Neural cell (in vitro differentiated cells): ENCODE data around the gene BCL2L2. TPM values are rescaled to one million over a fixed set of nuclear protein-coding genes. Genes with fewer than 3 reads are reported as not detected.

Experiments used
- H2AFZ ChIP-seq: fragments of 200-600, 300-800 bp; sonication (generic), shearing (Covaris generic); 2 replicates; pipeline ENCODE4 v1.6.0; 2014; ENCODE audit warnings: low read depth, mild to moderate bottlenecking, antibody characterized with exemption, low read length, moderate library complexity
- H3F3A ChIP-seq: fragments of 200-600 bp; shearing (Covaris generic); 2 replicates; pipeline ENCODE4 v1.6.1; 2016; ENCODE audit warnings: mild to moderate bottlenecking, moderate library complexity, mixed read lengths, antibody characterized with exemption, low read length; ENCODE audit not compliant: insufficient read depth, poor library complexity, severe bottlenecking
- H3K27ac ChIP-seq: fragments of 200-600, 300-800 bp; sonication (generic), shearing (Covaris generic); 2 replicates; pipeline ENCODE4 v1.5.1; 2014; ENCODE audit warnings: mild to moderate bottlenecking, low read length, moderate library complexity
- H3K27me3 ChIP-seq: fragments of 300-800, 200-600 bp; sonication (generic), shearing (Covaris generic); 2 replicates; pipeline ENCODE4 v1.6.0; 2014; ENCODE audit warnings: mild to moderate bottlenecking, low read depth, low read length, moderate library complexity; ENCODE audit not compliant: insufficient read depth
- H3K36me3 ChIP-seq: fragments of 300-800, 200-600 bp; sonication (generic), shearing (Covaris generic); 2 replicates; pipeline ENCODE4 v1.5.1; 2014; ENCODE audit warnings: mild to moderate bottlenecking, antibody characterized with exemption, low read length, moderate library complexity; ENCODE audit not compliant: insufficient read depth
- H3K4me2 ChIP-seq: fragments of 300-800, 200-600 bp; sonication (generic), shearing (Covaris generic); 2 replicates; pipeline ENCODE4 v1.6.0; 2014; ENCODE audit warnings: mild to moderate bottlenecking, low read length
- H3K4me3 ChIP-seq: fragments of 300-800, 200-600 bp; sonication (generic), shearing (Covaris generic); 2 replicates; pipeline ENCODE4 v1.5.1; 2014; ENCODE audit warnings: mild to moderate bottlenecking, low read length, moderate library complexity
- H3K79me2 ChIP-seq: fragments of 200-600 bp; shearing (Covaris generic); replicated peaks from 2 replicates; pipeline ENCODE4 v1.6.0; 2014; ENCODE audit warnings: mild to moderate bottlenecking, low read length, moderate library complexity; ENCODE audit not compliant: insufficient read depth
- H3K9ac ChIP-seq: fragments of 300-800, 200-600 bp; sonication (generic), shearing (Covaris generic); 2 replicates; pipeline ENCODE4 v1.6.1; 2016; ENCODE audit warnings: mild to moderate bottlenecking, low read length, mixed read lengths
- H3K9me2 ChIP-seq: fragments of 200-600 bp; shearing (Covaris generic); 2 replicates; pipeline ENCODE4 v1.6.1; 2016; ENCODE audit warnings: mild to moderate bottlenecking, low read length, mixed read lengths; ENCODE audit not compliant: insufficient read depth
- H3K9me3 ChIP-seq: fragments of 200-600, 300-800 bp; sonication (generic), shearing (Covaris generic); 2 replicates; pipeline ENCODE4 v1.6.1; 2016; ENCODE audit warnings: mild to moderate bottlenecking, mixed run types, low read length, moderate library complexity, mixed read lengths
- H4K20me1 ChIP-seq: fragments of 200-600 bp; shearing (Covaris generic); 2 replicates; pipeline ENCODE4 v1.6.1; 2016; ENCODE audit warnings: mild to moderate bottlenecking, mixed run types; ENCODE audit not compliant: insufficient read depth
- CTCF ChIP-seq: fragments of 450-650 bp; IDR thresholded peaks from 2 replicates; pipeline ENCODE4 v1.5.1; 2014; ENCODE audit warnings: antibody characterized with exemption, mild to moderate bottlenecking, moderate library complexity; ENCODE audit not compliant: poor library complexity, severe bottlenecking
- EP300 ChIP-seq: fragments of 450-650 bp; conservative IDR thresholded peaks from 2 replicates; pipeline ENCODE4 v1.6.1; 2014; ENCODE audit warnings: antibody characterized with exemption, mild to moderate bottlenecking, moderate library complexity; ENCODE audit not compliant: poor library complexity, severe bottlenecking
- EZH2 ChIP-seq: fragments of 200-600, 300-800 bp; shearing (Covaris generic), sonication (generic); IDR thresholded peaks from 2 replicates; pipeline ENCODE4 v1.6.1; 2014; ENCODE audit warnings: antibody characterized with exemption, low read length, borderline replicate concordance, mild to moderate bottlenecking; ENCODE audit not compliant: insufficient read depth, poor library complexity, severe bottlenecking
- MXI1 ChIP-seq: fragments of 450-650 bp; conservative IDR thresholded peaks from 2 replicates; pipeline ENCODE4 v1.6.1; 2014; ENCODE audit warnings: antibody characterized with exemption, mild to moderate bottlenecking; ENCODE audit not compliant: poor library complexity, severe bottlenecking
- POLR2AphosphoS5 ChIP-seq: IDR thresholded peaks from 2 replicates; pipeline ENCODE4 v1.6.1; 2012
- RAD21 ChIP-seq: fragments of 450-650 bp; conservative IDR thresholded peaks from 2 replicates; pipeline ENCODE4 v1.6.1; 2014; ENCODE audit warnings: antibody characterized with exemption, mild to moderate bottlenecking, moderate library complexity
- REST ChIP-seq: IDR thresholded peaks from 2 replicates; pipeline ENCODE4 v1.6.1; 2012; ENCODE audit warnings: borderline replicate concordance
- SMC3 ChIP-seq: fragments of 450-650 bp; conservative IDR thresholded peaks from 2 replicates; pipeline ENCODE4 v1.6.1; 2014; ENCODE audit warnings: antibody characterized with exemption, mild to moderate bottlenecking, moderate library complexity; ENCODE audit not compliant: poor library complexity
- TAF1 ChIP-seq: IDR thresholded peaks from 2 replicates; pipeline ENCODE4 v1.6.1; 2012; ENCODE audit warnings: low read depth
- polyA minus RNA-seq: library from RNA; depleted of rRNA, polyadenylated mRNA; stranded (reverse); fragments of >200 nt; gene quantifications from 2 replicates; pipeline ENCODE4 v1.2.3, GENCODE V29; 2014
- polyA plus RNA-seq: library from polyadenylated mRNA; depleted of rRNA; stranded (reverse); fragments of >200 nt; gene quantifications from 2 replicates; pipeline ENCODE4 v1.2.3, GENCODE V29; 2014

Gene BCL2L2
- polyA plus RNA-seq = 35.8 and 50.8 TPM in 2 replicates
- polyA minus RNA-seq = 16.8 and 24.8 TPM in 2 replicates

GRCh38 chr14:23306412-23307145 is at the start of gene BCL2L2:
Gene BCL2L2 (plus strand): TSS chr14:23306833. CDS start chr14:23307768, 935 bp downstream.
- Histone ChIP-seq H3K9me3 (no peaks in the 10 kb centered on the region), H3K36me3 (no peaks in the 10 kb centered on the region), H2AFZ (peak within 1 kb of the TSS; percentile 88), H3K4me2 (peak within 1 kb of the TSS; percentile 92), H3K27ac (peak within 1 kb of the TSS; percentile 84), H3K4me3 (peak within 1 kb of the TSS; percentile 84), H3K9me2 (no peaks in the 10 kb centered on the region), H3K9ac (peak within 1 kb of the TSS; percentile 96), H3K79me2 (peaks cover 25% of the 10 kb centered on the region), H3F3A (peaks cover 7% of the 10 kb centered on the region), H3K27me3 (no peaks in the 10 kb centered on the region), H4K20me1 (no peaks in the 10 kb centered on the region)
- TF ChIP-seq POLR2AphosphoS5 (peak; percentile 88), RAD21 (peak; percentile 12), SMC3 (peak; percentile 18), EZH2 (no peak), EP300 (peak; percentile 28), REST (peak; percentile 61), MXI1 (peak; percentile 60), CTCF (no peak), TAF1 (peak; percentile 51)

GRCh38 chr14:23258256-23258655 is 48.4 kb upstream of the BCL2L2 start:
- Histone ChIP-seq H3K9me2 (no peaks in the 10 kb centered on the region), H3K27me3 (no peaks in the 10 kb centered on the region), H3F3A (no peaks in the 10 kb centered on the region), H3K4me3 (no peak overlapping the region), H3K9ac (no peak overlapping the region), H3K9me3 (no peaks in the 10 kb centered on the region), H3K79me2 (no peaks in the 10 kb centered on the region), H3K4me2 (no peak overlapping the region), H4K20me1 (no peaks in the 10 kb centered on the region), H3K27ac (no peak overlapping the region), H3K36me3 (no peaks in the 10 kb centered on the region), H2AFZ (no peak overlapping the region)
- TF ChIP-seq SMC3 (no peak), EZH2 (no peak), MXI1 (no peak), CTCF (no peak), RAD21 (no peak), EP300 (no peak), POLR2AphosphoS5 (no peak)
